Endothelial cell (in vitro differentiated cells): ENCODE results near the gene DNAJC7. TPM values are rescaled to one million over a fixed set of nuclear protein-coding genes. Genes with fewer than 3 reads are reported as not detected.
A peak's percentile ranks its signal among the peaks of the same experiment; 100 is the strongest.
"Not testable (repeated sequence)": the region's sequence is repeated elsewhere in the genome, so short reads cannot be mapped to it uniquely, and the experiment has no call there.

ENCODE experiments used
- DNase-seq: peaks from one replicate; pipeline ENCODE4 v3.0.0; 2021; ENCODE audit warnings: low spot score
- H3K27ac Mint-ChIP-seq: one replicate; pipeline ENCODE4 v1.8.0; 2021; ENCODE audit warnings: mixed read lengths, inconsistent platforms; ENCODE audit not compliant: unreplicated experiment
- H3K27me3 Mint-ChIP-seq: one replicate; pipeline ENCODE4 v1.8.0; 2021; ENCODE audit warnings: mild to moderate bottlenecking, moderate library complexity, mixed read lengths, inconsistent platforms; ENCODE audit not compliant: unreplicated experiment
- H3K36me3 Mint-ChIP-seq: one replicate; pipeline ENCODE4 v1.8.0; 2021; ENCODE audit warnings: mild to moderate bottlenecking, low read depth, mixed read lengths, inconsistent platforms; ENCODE audit not compliant: unreplicated experiment
- H3K4me1 Mint-ChIP-seq: one replicate; pipeline ENCODE4 v1.8.0; 2021; ENCODE audit warnings: mild to moderate bottlenecking, mixed read lengths, inconsistent platforms; ENCODE audit not compliant: unreplicated experiment
- H3K4me3 Mint-ChIP-seq: one replicate; pipeline ENCODE4 v1.8.0; 2021; ENCODE audit warnings: mild to moderate bottlenecking, mixed read lengths, inconsistent platforms; ENCODE audit not compliant: unreplicated experiment
- H3K9me3 Mint-ChIP-seq: one replicate; pipeline ENCODE4 v1.8.0; 2021; ENCODE audit warnings: mixed read lengths, inconsistent platforms; ENCODE audit not compliant: unreplicated experiment
- CTCF ChIP-seq: fragments of 200-600 bp; sonication (generic); IDR thresholded peaks from one replicate; pipeline ENCODE4 v1.5.0; 2021; ENCODE audit warnings: antibody characterized with exemption; ENCODE audit not compliant: unreplicated experiment
- total RNA-seq: library from RNA; stranded (reverse); fragmentation: NEBNext Ultra II Directional; extraction: Animal tissue kit (Norgen Biotek cat#: 25700); gene quantifications from one replicate; pipeline ENCODE4 v1.2.1, GENCODE V29; 2021; ENCODE audit not compliant: unreplicated experiment

Gene DNAJC7
- total RNA-seq, 1 donor from 2014 or later, result 92.8 TPM

- peaks cover 57% of the 10 kb centered on the region for H3K4me1 Mint-ChIP-seq
- H3K27ac Mint-ChIP-seq, result peak within 1 kb of the TSS; percentile 95
- no peaks in the 10 kb centered on the region for H3K9me3 Mint-ChIP-seq
- H3K36me3 Mint-ChIP-seq, result peaks cover 29% of the 10 kb centered on the region
- peak within 1 kb of the TSS; percentile 99 for H3K4me3 Mint-ChIP-seq
- H3K27me3 Mint-ChIP-seq, result peaks cover 32% of the 10 kb centered on the region
- peak; percentile 89 for TF ChIP-seq CTCF
- peak; percentile 97 for DNase-seq
Observed at GRCh38 chr17:42019509-42020404, 2.5 kb upstream of the DNAJC7 start, which contains the start of gene NKIRAS2. TSS of gene NKIRAS2 (plus strand) at chr17:42020090. CDS start at chr17:42021578, 1,488 bp downstream.

GRCh38 chr17:42018988-42019387, 1.7 kb upstream of the DNAJC7 start:
- Mint-ChIP-seq H3K27me3 (peaks cover 32% of the 10 kb centered on the region), H3K27ac (no peak overlapping the region), H3K4me3 (peak overlapping the region; percentile 61), H3K36me3 (peaks cover 22% of the 10 kb centered on the region), H3K9me3 (no peaks in the 10 kb centered on the region), H3K4me1 (peaks cover 49% of the 10 kb centered on the region)
- TF ChIP-seq CTCF, result no peak
- no peak for DNase-seq

- Mint-ChIP-seq H3K27ac (peak overlapping the region; percentile 100), H3K9me3 (no peaks in the 10 kb centered on the region), H3K4me3 (peak overlapping the region; percentile 100), H3K4me1 (peaks cover 47% of the 10 kb centered on the region), H3K27me3 (peaks cover 32% of the 10 kb centered on the region), H3K36me3 (peaks cover 22% of the 10 kb centered on the region)
- DNase-seq, result no peak
- no peak for TF ChIP-seq CTCF
Observed at GRCh38 chr17:42018339-42018738, 1.1 kb upstream of the DNAJC7 start.

DNA sequence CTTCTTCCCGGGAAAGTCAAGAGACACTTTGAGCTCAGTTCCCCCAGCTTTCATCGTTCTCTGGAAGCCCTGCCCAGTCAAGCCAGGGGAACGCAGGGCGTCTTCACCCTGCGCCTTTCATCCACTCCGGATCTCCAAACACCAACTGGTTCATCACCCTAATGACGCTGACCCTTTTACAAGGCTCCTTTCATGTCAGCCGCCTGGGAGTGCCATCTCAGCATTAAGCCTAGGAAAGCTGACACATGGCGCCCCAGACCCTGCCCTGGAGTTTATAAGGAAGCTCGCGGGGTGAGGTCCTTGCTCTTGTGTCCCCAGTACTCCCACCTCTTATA, 594 bp upstream of the DNAJC7 start:
- H3K27me3 Mint-ChIP-seq, result peaks cover 32% of the 10 kb centered on the region
- H3K9me3 Mint-ChIP-seq, result no peaks in the 10 kb centered on the region
- H3K4me1 Mint-ChIP-seq, result peaks cover 50% of the 10 kb centered on the region
- H3K4me3 Mint-ChIP-seq, result peak overlapping the region; percentile 100
- H3K36me3 Mint-ChIP-seq, result peaks cover 22% of the 10 kb centered on the region
- no peak for TF ChIP-seq CTCF
- no peak for DNase-seq
- H3K27ac Mint-ChIP-seq, result peak overlapping the region; percentile 100

DNA sequence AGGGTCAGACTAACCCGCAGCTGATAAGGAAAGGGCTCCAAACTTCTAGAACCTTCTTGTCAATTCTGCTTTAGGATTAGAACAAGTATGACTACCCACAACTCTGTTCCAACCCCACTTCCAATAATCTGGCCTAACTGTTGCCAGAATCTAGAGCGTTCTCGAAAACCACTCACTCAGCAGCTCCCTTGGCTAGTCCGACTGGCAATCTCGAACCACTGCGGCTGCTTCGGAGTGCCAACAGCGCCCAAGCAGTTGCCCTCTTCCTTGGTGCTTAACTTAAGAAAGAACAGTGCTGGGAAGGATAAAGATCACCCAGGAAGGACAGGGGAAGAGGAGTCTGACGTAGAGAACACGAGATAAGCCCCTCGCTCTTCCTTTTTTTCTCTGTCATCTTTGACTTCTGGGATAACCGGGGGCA, 818 bp downstream of the DNAJC7 start:
- TF ChIP-seq CTCF, result no peak
- peak overlapping the region; percentile 100 for H3K4me3 Mint-ChIP-seq
- peaks cover 27% of the 10 kb centered on the region for H3K27me3 Mint-ChIP-seq
- peak overlapping the region; percentile 100 for H3K27ac Mint-ChIP-seq
- H3K4me1 Mint-ChIP-seq, result peaks cover 52% of the 10 kb centered on the region
- no peak for DNase-seq
- peaks cover 13% of the 10 kb centered on the region for H3K36me3 Mint-ChIP-seq
- H3K9me3 Mint-ChIP-seq, result no peaks in the 10 kb centered on the region

GRCh38 chr17:42013740-42014139, 3.5 kb downstream of the DNAJC7 start:
- DNase-seq, H3K9me3 Mint-ChIP-seq, H3K4me3 Mint-ChIP-seq, H3K36me3 Mint-ChIP-seq: not testable (repeated sequence)
- peaks cover 34% of the 10 kb centered on the region for H3K4me1 Mint-ChIP-seq
- H3K27me3 Mint-ChIP-seq, result peaks cover 14% of the 10 kb centered on the region
- peak overlapping the region; percentile 59 for H3K27ac Mint-ChIP-seq

- not testable (repeated sequence) for H3K4me3 Mint-ChIP-seq, H3K27ac Mint-ChIP-seq, H3K36me3 Mint-ChIP-seq, DNase-seq, H3K9me3 Mint-ChIP-seq
- peaks cover 11% of the 10 kb centered on the region for H3K27me3 Mint-ChIP-seq
- peaks cover 26% of the 10 kb centered on the region for H3K4me1 Mint-ChIP-seq
Observed at GRCh38 chr17:42012363-42012762, 4.9 kb downstream of the DNAJC7 start.
